ENCODE measurements around the gene FBLN2.

DNA sequence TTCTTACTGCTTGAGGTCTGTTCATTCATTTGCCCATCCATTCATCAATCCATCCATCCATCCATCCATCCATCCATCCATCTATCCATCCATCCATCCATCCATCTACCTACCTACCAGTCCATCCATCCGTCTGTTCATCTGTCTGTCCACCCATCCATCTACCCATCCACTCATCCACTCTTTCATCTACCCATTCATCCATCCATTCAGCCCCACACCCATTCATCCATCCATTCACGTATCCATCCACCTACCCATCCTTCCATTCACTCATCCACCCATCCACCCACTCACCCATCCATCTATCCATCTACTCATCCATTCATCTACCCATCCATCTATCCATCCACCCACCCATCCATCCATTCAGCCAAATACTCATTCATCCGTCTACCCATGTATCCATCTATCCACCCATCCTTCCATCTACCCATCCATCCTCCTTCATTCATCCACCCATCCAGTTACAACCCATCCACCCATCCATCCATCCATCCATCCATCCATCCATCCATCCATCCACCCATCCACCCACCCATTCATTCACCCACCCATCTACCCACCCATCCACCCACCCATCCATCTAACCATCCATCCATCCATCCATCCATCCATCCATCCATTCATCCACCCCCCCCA is 68.3 kb downstream of the FBLN2 start:
- TF ChIP-seq, protein P1, sequence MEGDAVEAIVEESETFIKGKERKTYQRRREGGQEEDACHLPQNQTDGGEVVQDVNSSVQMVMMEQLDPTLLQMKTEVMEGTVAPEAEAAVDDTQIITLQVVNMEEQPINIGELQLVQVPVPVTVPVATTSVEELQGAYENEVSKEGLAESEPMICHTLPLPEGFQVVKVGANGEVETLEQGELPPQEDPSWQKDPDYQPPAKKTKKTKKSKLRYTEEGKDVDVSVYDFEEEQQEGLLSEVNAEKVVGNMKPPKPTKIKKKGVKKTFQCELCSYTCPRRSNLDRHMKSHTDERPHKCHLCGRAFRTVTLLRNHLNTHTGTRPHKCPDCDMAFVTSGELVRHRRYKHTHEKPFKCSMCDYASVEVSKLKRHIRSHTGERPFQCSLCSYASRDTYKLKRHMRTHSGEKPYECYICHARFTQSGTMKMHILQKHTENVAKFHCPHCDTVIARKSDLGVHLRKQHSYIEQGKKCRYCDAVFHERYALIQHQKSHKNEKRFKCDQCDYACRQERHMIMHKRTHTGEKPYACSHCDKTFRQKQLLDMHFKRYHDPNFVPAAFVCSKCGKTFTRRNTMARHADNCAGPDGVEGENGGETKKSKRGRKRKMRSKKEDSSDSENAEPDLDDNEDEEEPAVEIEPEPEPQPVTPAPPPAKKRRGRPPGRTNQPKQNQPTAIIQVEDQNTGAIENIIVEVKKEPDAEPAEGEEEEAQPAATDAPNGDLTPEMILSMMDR (IDR thresholded peaks at IDR 0.05) = no peak
- TF ChIP-seq POLR2AphosphoS5 (IDR thresholded peaks at IDR 0.05) = no peak
